GOT3 (cell line): Measurements from ENCODE around the gene PRKG1.
"Not testable (repeated sequence)": the region's sequence is repeated elsewhere in the genome, so short reads cannot be mapped to it uniquely, and the experiment has no call there.

Experiments
- DNase-seq: peaks from one replicate; lab custom pipeline; 2025; ENCODE audit warnings: mixed read lengths; lab: John Stamatoyannopoulos, UW

Gene PRKG1

GRCh38 chr10:52004342-52004949 is 930.2 kb downstream of the PRKG1 start:
- no peak for DNase-seq

- DNase-seq, result no peak
Measured at GRCh38 chr10:52007091-52007490, 932.8 kb downstream of the PRKG1 start.

- DNase-seq, result no peak
Measured at GRCh38 chr10:52011118-52011517, 936.8 kb downstream of the PRKG1 start.

GRCh38 chr10:52019077-52019555 is 944.8 kb downstream of the PRKG1 start:
- no peak for DNase-seq

GRCh38 chr10:52019656-52020055 is 945.4 kb downstream of the PRKG1 start:
- no peak for DNase-seq

- no peak for DNase-seq
Measured at GRCh38 chr10:52020173-52020572, 945.9 kb downstream of the PRKG1 start.

GRCh38 chr10:52020702-52021101 is 946.4 kb downstream of the PRKG1 start:
- DNase-seq, result no peak

- no peak for DNase-seq
Measured at GRCh38 chr10:52027055-52027705, 952.9 kb downstream of the PRKG1 start.

GRCh38 chr10:52028523-52028858 is 954.2 kb downstream of the PRKG1 start:
- DNase-seq, result no peak

- no peak for DNase-seq
Measured at GRCh38 chr10:52029628-52030027, 955.3 kb downstream of the PRKG1 start.

- DNase-seq, result no peak
Measured at GRCh38 chr10:52030051-52030790, 955.9 kb downstream of the PRKG1 start.

GRCh38 chr10:52030975-52031374 is 956.7 kb downstream of the PRKG1 start:
- no peak for DNase-seq

GRCh38 chr10:52031771-52032170 is 957.5 kb downstream of the PRKG1 start:
- DNase-seq, result no peak

- no peak for DNase-seq
Measured at GRCh38 chr10:52032681-52033629, 958.7 kb downstream of the PRKG1 start.

- not testable (repeated sequence) for DNase-seq
Measured at GRCh38 chr10:52039002-52039793, 964.9 kb downstream of the PRKG1 start.

GRCh38 chr10:52040486-52040885 is 966.2 kb downstream of the PRKG1 start:
- no peak for DNase-seq

- no peak for DNase-seq
Measured at GRCh38 chr10:52043811-52044210, 969.5 kb downstream of the PRKG1 start.

GRCh38 chr10:52048051-52048450 is 973.8 kb downstream of the PRKG1 start:
- DNase-seq, result no peak

- DNase-seq, result no peak
Measured at GRCh38 chr10:52050429-52051047, 976.3 kb downstream of the PRKG1 start.

- no peak for DNase-seq
Measured at GRCh38 chr10:52053497-52053896, 979.2 kb downstream of the PRKG1 start.

GRCh38 chr10:52056291-52056690 is 982.0 kb downstream of the PRKG1 start:
- DNase-seq, result no peak
